Parathyroid adenoma (tissue), 2 donors: Measurements from ENCODE around the gene ELMO3.

Experiments
- H2AFZ ChIP-seq: fragments of 300-600 bp; sonication (generic); one replicate; pipeline ENCODE4 v1.7.0; 2017; ENCODE audit warnings: antibody characterized with exemption, mild to moderate bottlenecking
- H3K27ac ChIP-seq: fragments of 300-600 bp; sonication (generic); one replicate; pipeline ENCODE4 v1.7.0; 2017
- H3K27me3 ChIP-seq: fragments of 300-600 bp; sonication (generic); one replicate; pipeline ENCODE4 v1.7.0; 2017; ENCODE audit warnings: low read length; ENCODE audit not compliant: control insufficient read depth, insufficient read depth
- H3K36me3 ChIP-seq: fragments of 300-600 bp; sonication (generic); one replicate; pipeline ENCODE4 v1.7.0; 2017; ENCODE audit warnings: low read length; ENCODE audit not compliant: control insufficient read depth, insufficient read depth
- H3K4me1 ChIP-seq: fragments of 300-600 bp; sonication (generic); one replicate; pipeline ENCODE4 v1.7.0; 2017; ENCODE audit warnings: control low read depth
- H3K4me2 ChIP-seq: fragments of 300-600 bp; sonication (generic); one replicate; pipeline ENCODE4 v1.7.0; 2017; ENCODE audit warnings: low read length
- H3K4me3 ChIP-seq: fragments of 300-600 bp; sonication (generic); one replicate; pipeline ENCODE4 v1.7.0; 2017; ENCODE audit warnings: low read depth, low read length
- H3K79me2 ChIP-seq: fragments of 300-600 bp; sonication (generic); one replicate; pipeline ENCODE4 v1.7.0; 2017; ENCODE audit warnings: control low read depth
- H3K9ac ChIP-seq: fragments of 300-600 bp; sonication (generic); one replicate; pipeline ENCODE4 v1.7.0; 2017; ENCODE audit warnings: mild to moderate bottlenecking
- H3K9me3 ChIP-seq: fragments of 300-600 bp; sonication (generic); one replicate; pipeline ENCODE4 v1.7.0; 2017; ENCODE audit warnings: low read length; ENCODE audit not compliant: control insufficient read depth
- CTCF ChIP-seq: fragments of 300-600 bp; sonication (generic); IDR thresholded peaks from one replicate; pipeline ENCODE4 v1.7.0; 2017; ENCODE audit warnings: antibody characterized with exemption, mild to moderate bottlenecking
- donor health status: primary hyperparathyroidism.

The ELMO3 gene

DNA sequence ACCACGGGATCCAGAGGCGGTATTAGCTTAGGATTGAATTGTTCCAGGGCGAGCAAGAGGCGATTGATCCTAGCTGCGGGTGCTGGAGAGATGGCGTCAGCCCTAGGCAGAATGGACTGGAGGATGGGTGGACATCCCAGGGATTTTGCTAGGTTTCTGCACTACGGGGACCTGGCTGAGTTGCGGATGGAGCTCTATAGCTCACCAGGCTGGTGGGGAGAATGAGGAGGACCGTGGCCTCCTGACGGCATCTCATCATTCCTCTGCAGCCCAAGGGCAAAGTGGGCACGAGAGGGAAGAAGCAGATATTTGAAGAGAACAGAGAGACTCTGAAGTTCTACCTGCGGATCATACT, 28.6 kb downstream of the ELMO3 start:
- no peaks in the 10 kb centered on the region for H3K27me3 ChIP-seq
- peak overlapping the region; percentile 93 for H3K4me3 ChIP-seq
- H3K9me3 ChIP-seq = no peaks in the 10 kb centered on the region
- no peaks in the 10 kb centered on the region for H3K36me3 ChIP-seq
- peak overlapping the region; percentile 75 for H3K4me2 ChIP-seq
- H3K9ac ChIP-seq = peak overlapping the region; percentile 28
- peaks cover 21% of the 10 kb centered on the region for H3K4me1 ChIP-seq
- H2AFZ ChIP-seq = peak overlapping the region; percentile 54
- H3K27ac ChIP-seq = peak overlapping the region; percentile 46
- peaks cover 8% of the 10 kb centered on the region for H3K79me2 ChIP-seq
- TF ChIP-seq CTCF = no peak

DNA sequence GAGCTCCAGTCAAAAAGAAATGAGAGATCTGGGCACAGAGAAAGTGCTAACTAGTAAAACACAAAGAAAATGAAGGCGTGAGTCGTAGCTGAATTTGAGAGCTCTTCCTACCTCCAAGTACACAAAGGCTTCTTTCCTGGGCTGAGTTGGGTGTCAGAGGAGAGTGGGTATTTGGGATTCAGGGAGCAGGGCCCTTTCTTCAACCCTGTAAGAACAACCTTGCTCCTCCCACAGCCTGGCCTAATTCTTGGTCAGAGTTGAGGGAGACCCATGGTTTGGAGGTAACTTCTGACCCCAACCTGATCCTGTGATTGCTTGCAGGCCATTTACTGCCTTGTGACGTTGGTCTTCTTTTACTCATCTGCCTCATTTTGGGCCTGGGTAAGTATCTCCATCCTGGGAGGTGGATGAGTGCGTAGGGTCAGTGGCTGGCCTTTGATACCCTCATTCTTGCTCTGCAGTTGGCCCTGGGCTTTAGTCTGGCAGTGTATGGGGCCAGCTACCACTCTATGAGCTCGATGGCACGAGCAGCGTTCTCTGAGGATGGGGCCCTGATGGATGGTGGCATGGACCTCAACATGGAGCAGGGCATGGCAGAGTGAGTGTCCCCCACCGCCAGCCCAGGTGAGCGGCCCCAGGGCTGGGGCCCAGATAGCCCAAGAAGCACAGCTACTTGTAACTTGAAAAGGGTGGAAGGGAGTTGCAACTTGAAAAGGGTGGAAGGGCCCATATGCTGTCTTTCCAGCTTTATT, 29.3 kb downstream of the ELMO3 start:
- Histone ChIP-seq H3K9me3 (no peaks in the 10 kb centered on the region), H3K9ac (no peak overlapping the region), H3K36me3 (no peaks in the 10 kb centered on the region), H3K79me2 (peaks cover 8% of the 10 kb centered on the region), H3K27me3 (no peaks in the 10 kb centered on the region), H2AFZ (no peak overlapping the region), H3K4me3 (peak overlapping the region; percentile 93), H3K4me2 (peak overlapping the region; percentile 75), H3K27ac (no peak overlapping the region), H3K4me1 (peaks cover 16% of the 10 kb centered on the region)
- TF ChIP-seq CTCF = no peak

- no peak overlapping the region for H2AFZ ChIP-seq
- no peaks in the 10 kb centered on the region for H3K36me3 ChIP-seq
- peaks cover 8% of the 10 kb centered on the region for H3K79me2 ChIP-seq
- no peaks in the 10 kb centered on the region for H3K27me3 ChIP-seq
- no peak for TF ChIP-seq CTCF
- no peak overlapping the region for H3K4me3 ChIP-seq
- no peak overlapping the region for H3K9ac ChIP-seq
- no peaks in the 10 kb centered on the region for H3K9me3 ChIP-seq
- H3K4me2 ChIP-seq = no peak overlapping the region
- peaks cover 10% of the 10 kb centered on the region for H3K4me1 ChIP-seq
- no peak overlapping the region for H3K27ac ChIP-seq
Observed at GRCh38 chr16:67228905-67229304, 30.0 kb downstream of the ELMO3 start.

DNA sequence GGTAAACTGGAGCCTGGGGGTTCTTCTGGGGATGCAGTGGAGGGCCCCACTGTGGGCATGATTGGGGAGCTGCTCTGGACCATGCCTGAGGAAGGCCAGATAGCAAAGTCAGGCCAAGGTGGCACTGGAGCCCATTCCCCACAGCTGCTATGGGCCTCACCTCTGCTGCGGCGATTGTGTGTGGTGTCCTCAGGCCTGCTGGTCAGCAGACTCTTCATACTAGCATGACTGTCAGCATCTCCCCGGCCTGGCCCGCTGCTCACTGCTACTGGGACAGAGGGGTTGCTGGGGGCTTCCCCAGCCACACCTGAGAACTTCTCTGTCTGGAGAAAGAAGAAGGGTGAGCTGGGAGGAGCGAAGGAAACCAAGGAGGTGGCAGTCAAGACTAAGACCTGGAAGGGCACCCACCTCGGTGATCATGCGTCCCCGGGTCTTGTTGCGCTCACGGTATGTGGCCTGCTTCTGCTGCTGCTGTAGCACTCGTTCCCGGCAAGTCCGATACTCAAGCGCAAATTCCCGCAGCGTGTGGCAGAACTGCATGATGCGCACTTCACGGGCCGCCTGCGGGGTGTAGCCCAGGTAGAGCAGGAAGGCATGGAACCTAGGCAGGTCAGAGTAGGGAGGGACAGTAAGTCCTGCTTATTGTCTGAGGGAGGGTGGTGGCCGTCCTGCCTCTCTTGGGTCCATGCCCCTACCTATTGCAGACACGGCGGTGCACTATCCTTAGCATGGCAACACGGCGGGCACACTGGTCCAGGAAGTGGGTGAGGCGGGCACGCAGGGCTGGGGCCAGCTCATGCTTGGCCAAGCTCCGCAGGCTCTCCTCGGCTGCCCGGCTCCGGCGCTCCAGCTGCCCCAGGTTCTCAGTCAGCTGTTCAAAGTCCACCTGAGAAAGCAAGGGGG, 31.2 kb downstream of the ELMO3 start:
- no peak overlapping the region for H2AFZ ChIP-seq
- no peaks in the 10 kb centered on the region for H3K36me3 ChIP-seq
- H3K4me2 ChIP-seq = no peak overlapping the region
- H3K9me3 ChIP-seq = no peaks in the 10 kb centered on the region
- no peak overlapping the region for H3K9ac ChIP-seq
- peaks cover 8% of the 10 kb centered on the region for H3K79me2 ChIP-seq
- H3K4me3 ChIP-seq = no peak overlapping the region
- no peak for TF ChIP-seq CTCF
- no peaks in the 10 kb centered on the region for H3K27me3 ChIP-seq
- H3K4me1 ChIP-seq = no peaks in the 10 kb centered on the region
- no peak overlapping the region for H3K27ac ChIP-seq
